Measurements from ENCODE around the gene DYNC1LI2. TPM values are rescaled to one million over a fixed set of nuclear protein-coding genes. Genes with fewer than 3 reads are reported as not detected.

Gene DYNC1LI2
- total and polyA plus RNA-seq, 11 donors = 38.3 to 117 (median 87.2) TPM

DNA sequence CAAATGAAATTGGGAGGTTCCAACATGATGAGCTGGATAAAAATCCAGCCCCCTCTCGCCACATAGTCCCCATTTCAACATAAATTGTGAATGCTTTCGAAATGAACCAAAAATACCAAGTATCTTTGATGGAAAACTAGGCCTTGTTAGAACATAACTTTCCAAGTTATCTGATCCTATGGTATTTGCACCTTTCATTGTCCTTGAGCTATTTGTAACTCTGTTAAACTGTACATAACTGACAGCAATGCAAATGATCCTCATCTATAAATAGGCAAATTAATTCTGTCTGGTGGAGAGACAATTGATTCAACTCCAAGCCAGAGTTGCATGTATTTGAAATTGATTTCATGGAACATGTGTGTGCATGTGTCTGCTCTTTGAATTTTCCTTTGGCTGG lies 73.1 kb downstream of the DYNC1LI2 start:
- TF ChIP-seq POLR2A (IDR thresholded peaks at IDR 0.05) = no peak
- TF ChIP-seq, protein P1, sequence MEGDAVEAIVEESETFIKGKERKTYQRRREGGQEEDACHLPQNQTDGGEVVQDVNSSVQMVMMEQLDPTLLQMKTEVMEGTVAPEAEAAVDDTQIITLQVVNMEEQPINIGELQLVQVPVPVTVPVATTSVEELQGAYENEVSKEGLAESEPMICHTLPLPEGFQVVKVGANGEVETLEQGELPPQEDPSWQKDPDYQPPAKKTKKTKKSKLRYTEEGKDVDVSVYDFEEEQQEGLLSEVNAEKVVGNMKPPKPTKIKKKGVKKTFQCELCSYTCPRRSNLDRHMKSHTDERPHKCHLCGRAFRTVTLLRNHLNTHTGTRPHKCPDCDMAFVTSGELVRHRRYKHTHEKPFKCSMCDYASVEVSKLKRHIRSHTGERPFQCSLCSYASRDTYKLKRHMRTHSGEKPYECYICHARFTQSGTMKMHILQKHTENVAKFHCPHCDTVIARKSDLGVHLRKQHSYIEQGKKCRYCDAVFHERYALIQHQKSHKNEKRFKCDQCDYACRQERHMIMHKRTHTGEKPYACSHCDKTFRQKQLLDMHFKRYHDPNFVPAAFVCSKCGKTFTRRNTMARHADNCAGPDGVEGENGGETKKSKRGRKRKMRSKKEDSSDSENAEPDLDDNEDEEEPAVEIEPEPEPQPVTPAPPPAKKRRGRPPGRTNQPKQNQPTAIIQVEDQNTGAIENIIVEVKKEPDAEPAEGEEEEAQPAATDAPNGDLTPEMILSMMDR (IDR thresholded peaks at IDR 0.05) = no peak
- Histone ChIP-seq H3K27me3 (no peaks in the 10 kb centered on the region), H3K27ac (no peak overlapping the region), H3K9me3 (no peaks in the 10 kb centered on the region), H3K4me3 (no peak overlapping the region), H3K36me3 (peaks cover 0 to 3% (median 0%) of the 10 kb centered on the region in 9 donors), H3K4me1 (peaks cover 0 to 10% (median 0%) of the 10 kb centered on the region in 12 donors)
- ATAC-seq (no peak), DNase-seq (no peak)
- intact Hi-C loops (cut with DNase I) = no loop called here
- WGBS, 4 donors = 89 to 98% (median 90%) methylated on average over 2 of the region's 2 CpGs

- peaks cover 0 to 10% (median 0%) of the 10 kb centered on the region in 12 donors for H3K4me1 ChIP-seq
- no peak for DNase-seq
- H3K4me3 ChIP-seq = no peak overlapping the region
- WGBS, 4 donors = 96 to 98% (median 97%) methylated on average over 6 of the region's 6 CpGs
- H3K27me3 ChIP-seq = no peaks in the 10 kb centered on the region
- no peaks in the 10 kb centered on the region for H3K9me3 ChIP-seq
- no peak overlapping the region for H3K27ac ChIP-seq
- no peak for TF ChIP-seq POLR2A (IDR thresholded peaks at IDR 0.05)
- TF ChIP-seq, protein P1 (IDR thresholded peaks at IDR 0.05) = no peak
- H3K36me3 ChIP-seq = peaks cover 0 to 3% (median 0%) of the 10 kb centered on the region in 9 donors
- no peak for ATAC-seq
- intact Hi-C loops (cut with DNase I) = no loop called here
Observed at GRCh38 chr16:66677836-66678235, 73.6 kb downstream of the DYNC1LI2 start.

- 87 to 93% (median 89%) methylated on average over 7 of the region's 7 CpGs for WGBS, 4 donors
- H3K27ac ChIP-seq = no peak overlapping the region
- DNase-seq = no peak
- intact Hi-C loops (cut with DNase I) = no loop called here
- H3K27me3 ChIP-seq = no peaks in the 10 kb centered on the region
- no peak for ATAC-seq
- TF ChIP-seq POLR2A (IDR thresholded peaks at IDR 0.05) = no peak
- TF ChIP-seq, protein P1 (IDR thresholded peaks at IDR 0.05) = no peak
- H3K36me3 ChIP-seq = peaks cover 0 to 3% (median 0%) of the 10 kb centered on the region in 9 donors
- no peak overlapping the region for H3K4me3 ChIP-seq
- H3K4me1 ChIP-seq = peaks cover 0 to 6% (median 0%) of the 10 kb centered on the region in 12 donors
- no peaks in the 10 kb centered on the region for H3K9me3 ChIP-seq
Observed at GRCh38 chr16:66677179-66677578, 74.2 kb downstream of the DYNC1LI2 start.

DNA sequence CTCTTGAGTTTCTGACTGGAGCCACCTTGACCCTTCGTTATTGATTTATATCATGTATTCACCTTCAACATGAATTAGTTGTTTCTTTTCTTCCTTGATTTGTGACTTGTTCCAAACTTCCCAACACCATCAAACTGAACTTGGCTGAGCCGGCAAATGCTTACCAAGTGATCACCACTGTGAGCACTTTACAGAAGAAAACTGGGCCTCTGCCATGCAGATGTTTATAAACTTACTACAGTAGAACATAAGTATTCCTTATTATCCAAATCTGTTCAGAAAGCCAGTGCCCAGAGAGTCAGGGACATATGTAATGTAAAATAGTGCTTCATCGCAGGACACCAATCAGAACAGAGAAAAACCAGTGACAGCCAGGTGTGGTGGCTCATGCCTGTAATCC lies 74.8 kb downstream of the DYNC1LI2 start:
- no peak for ATAC-seq

More for the DNA sequence above, 74.8 kb downstream of the DYNC1LI2 start:
- H3K9me3 ChIP-seq = no peaks in the 10 kb centered on the region
- DNase-seq = no peak
- peaks cover 0 to 4% (median 0%) of the 10 kb centered on the region in 12 donors for H3K4me1 ChIP-seq
- intact Hi-C loops (cut with DNase I) = no loop called here
- no peak for TF ChIP-seq POLR2A (IDR thresholded peaks at IDR 0.05)
- TF ChIP-seq, protein P1 (IDR thresholded peaks at IDR 0.05) = no peak
- H3K4me3 ChIP-seq = no peak overlapping the region
- H3K27me3 ChIP-seq = no peaks in the 10 kb centered on the region
- 88 to 89% (median 88%) methylated on average over 3 of the region's 3 CpGs for WGBS, 4 donors
- no peak overlapping the region for H3K27ac ChIP-seq
- H3K36me3 ChIP-seq = peaks cover 0 to 3% (median 0%) of the 10 kb centered on the region in 9 donors
